ENCODE measurements around the gene STEAP1B.
"Not testable (repeated sequence)": the region's sequence is repeated elsewhere in the genome, so short reads cannot be mapped to it uniquely, and the experiment has no call there.

GRCh38 chr7:22433165-22433700 lies 66.8 kb downstream of the STEAP1B start:
- TF ChIP-seq EP300, POLR2A, POLR2AphosphoS5 (IDR thresholded peaks at IDR 0.05): not testable (repeated sequence)
- TF ChIP-seq, protein P1, sequence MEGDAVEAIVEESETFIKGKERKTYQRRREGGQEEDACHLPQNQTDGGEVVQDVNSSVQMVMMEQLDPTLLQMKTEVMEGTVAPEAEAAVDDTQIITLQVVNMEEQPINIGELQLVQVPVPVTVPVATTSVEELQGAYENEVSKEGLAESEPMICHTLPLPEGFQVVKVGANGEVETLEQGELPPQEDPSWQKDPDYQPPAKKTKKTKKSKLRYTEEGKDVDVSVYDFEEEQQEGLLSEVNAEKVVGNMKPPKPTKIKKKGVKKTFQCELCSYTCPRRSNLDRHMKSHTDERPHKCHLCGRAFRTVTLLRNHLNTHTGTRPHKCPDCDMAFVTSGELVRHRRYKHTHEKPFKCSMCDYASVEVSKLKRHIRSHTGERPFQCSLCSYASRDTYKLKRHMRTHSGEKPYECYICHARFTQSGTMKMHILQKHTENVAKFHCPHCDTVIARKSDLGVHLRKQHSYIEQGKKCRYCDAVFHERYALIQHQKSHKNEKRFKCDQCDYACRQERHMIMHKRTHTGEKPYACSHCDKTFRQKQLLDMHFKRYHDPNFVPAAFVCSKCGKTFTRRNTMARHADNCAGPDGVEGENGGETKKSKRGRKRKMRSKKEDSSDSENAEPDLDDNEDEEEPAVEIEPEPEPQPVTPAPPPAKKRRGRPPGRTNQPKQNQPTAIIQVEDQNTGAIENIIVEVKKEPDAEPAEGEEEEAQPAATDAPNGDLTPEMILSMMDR (IDR thresholded peaks at IDR 0.05), result not testable (repeated sequence)
